ENCODE results near the gene NPL. TPM values are rescaled to one million over a fixed set of nuclear protein-coding genes. Genes with fewer than 3 reads are reported as not detected.
A peak's percentile ranks its signal among the peaks of the same experiment; 100 is the strongest.

The NPL gene
- total and polyA plus RNA-seq, 9 of the 15 experiments (the other 6 are each of a cell fraction or from before 2014, with no cell fraction given): 9.9 to 22.3 (median 14.2) TPM

GRCh38 chr1:182781841-182782586, 7.6 kb upstream of the NPL start (continued):
- TF ChIP-seq RUNX1 (IDR thresholded peaks at IDR 0.05; ENCODE audit: low read depth) (no peak), MYC (IDR thresholded peaks at IDR 0.05; ENCODE audit: low read depth, low read length) (no peak), MYC (CRISPR knock-in tag; IDR thresholded peaks at IDR 0.05; ENCODE audit: borderline replicate concordance, low read depth) (no peak), SOX6 (IDR thresholded peaks at IDR 0.05) (peak; percentile 34; the same call in 1 of the 2 replicates), ELF2 (CRISPR knock-in tag; IDR thresholded peaks at IDR 0.05) (no peak), CSDE1 (IDR thresholded peaks at IDR 0.05) (no peak), SMARCA4 (IDR thresholded peaks at IDR 0.05) (no peak), ELF4 (CRISPR knock-in tag; IDR thresholded peaks at IDR 0.05) (no peak), MTA3 (IDR thresholded peaks at IDR 0.05; ENCODE audit: borderline replicate concordance) (peak; percentile 35; the same call in 1 of the 2 replicates), DNMT1 (IDR thresholded peaks at IDR 0.05) (no peak), BCL6 (CRISPR knock-in tag; IDR thresholded peaks at IDR 0.05) (no peak), ZNF124 (CRISPR knock-in tag; IDR thresholded peaks at IDR 0.05) (no peak), KAT7 (CRISPR knock-in tag; IDR thresholded peaks at IDR 0.05; ENCODE audit: borderline replicate concordance) (no peak), TCF3 (CRISPR knock-in tag; IDR thresholded peaks at IDR 0.05) (peak; percentile 87), HNRNPK (IDR thresholded peaks at IDR 0.05; ENCODE audit: low read depth, low read length, poor library complexity, severe bottlenecking) (no peak), TOE1 (IDR thresholded peaks at IDR 0.05; ENCODE audit: borderline replicate concordance) (no peak), TOE1 (CRISPR knock-in tag; IDR thresholded peaks at IDR 0.05; ENCODE audit: borderline replicate concordance, low read depth) (no peak), TFE3 (CRISPR knock-in tag; IDR thresholded peaks at IDR 0.05) (no peak), ZNF589 (CRISPR knock-in tag; IDR thresholded peaks at IDR 0.05; ENCODE audit: low read depth) (no peak), NCOA6 (IDR thresholded peaks at IDR 0.05) (no peak), SMAD4 (CRISPR knock-in tag; conservative IDR thresholded peaks at IDR 0.05) (peak; percentile 88), FOXK1 (CRISPR knock-in tag; IDR thresholded peaks at IDR 0.05; ENCODE audit: borderline replicate concordance) (no peak), SNIP1 (IDR thresholded peaks at IDR 0.05; ENCODE audit: low read depth) (no peak), MTA2 (IDR thresholded peaks at IDR 0.05; ENCODE audit: low read depth) (peak; percentile 64), CREBBP (IDR thresholded peaks at IDR 0.05; ENCODE audit: low read depth, low read length) (no peak), ZNF79 (CRISPR knock-in tag; IDR thresholded peaks at IDR 0.05; ENCODE audit: low read depth) (no peak)
- TF ChIP-seq, protein P1, sequence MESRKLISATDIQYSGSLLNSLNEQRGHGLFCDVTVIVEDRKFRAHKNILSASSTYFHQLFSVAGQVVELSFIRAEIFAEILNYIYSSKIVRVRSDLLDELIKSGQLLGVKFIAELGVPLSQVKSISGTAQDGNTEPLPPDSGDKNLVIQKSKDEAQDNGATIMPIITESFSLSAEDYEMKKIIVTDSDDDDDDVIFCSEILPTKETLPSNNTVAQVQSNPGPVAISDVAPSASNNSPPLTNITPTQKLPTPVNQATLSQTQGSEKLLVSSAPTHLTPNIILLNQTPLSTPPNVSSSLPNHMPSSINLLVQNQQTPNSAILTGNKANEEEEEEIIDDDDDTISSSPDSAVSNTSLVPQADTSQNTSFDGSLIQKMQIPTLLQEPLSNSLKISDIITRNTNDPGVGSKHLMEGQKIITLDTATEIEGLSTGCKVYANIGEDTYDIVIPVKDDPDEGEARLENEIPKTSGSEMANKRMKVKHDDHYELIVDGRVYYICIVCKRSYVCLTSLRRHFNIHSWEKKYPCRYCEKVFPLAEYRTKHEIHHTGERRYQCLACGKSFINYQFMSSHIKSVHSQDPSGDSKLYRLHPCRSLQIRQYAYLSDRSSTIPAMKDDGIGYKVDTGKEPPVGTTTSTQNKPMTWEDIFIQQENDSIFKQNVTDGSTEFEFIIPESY (CRISPR knock-in tag; IDR thresholded peaks at IDR 0.05): no peak
- TF ChIP-seq, protein P2, sequence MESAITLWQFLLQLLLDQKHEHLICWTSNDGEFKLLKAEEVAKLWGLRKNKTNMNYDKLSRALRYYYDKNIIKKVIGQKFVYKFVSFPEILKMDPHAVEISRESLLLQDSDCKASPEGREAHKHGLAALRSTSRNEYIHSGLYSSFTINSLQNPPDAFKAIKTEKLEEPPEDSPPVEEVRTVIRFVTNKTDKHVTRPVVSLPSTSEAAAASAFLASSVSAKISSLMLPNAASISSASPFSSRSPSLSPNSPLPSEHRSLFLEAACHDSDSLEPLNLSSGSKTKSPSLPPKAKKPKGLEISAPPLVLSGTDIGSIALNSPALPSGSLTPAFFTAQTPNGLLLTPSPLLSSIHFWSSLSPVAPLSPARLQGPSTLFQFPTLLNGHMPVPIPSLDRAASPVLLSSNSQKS (CRISPR knock-in tag; IDR thresholded peaks at IDR 0.05): no peak

All from K562 (cell line).